SJSA1 (cell line): ENCODE data around the gene ATP5F1C. TPM values are rescaled to one million over a fixed set of nuclear protein-coding genes. Genes with fewer than 3 reads are reported as not detected.

Source experiments
- DNase-seq, 2 experiments: peaks; one replicate each; pipeline ENCODE4 v3.0.0-alpha.2; 2015 to 2020; ENCODE audit warnings: low spot score in 2 of 2, low read depth in 1 of 2
- H3K27ac ChIP-seq: fragments of 250-450 bp; sonication (Bioruptor Pico); 2 replicates; pipeline ENCODE4 v1.5.1; 2020; ENCODE audit warnings: mild to moderate bottlenecking, moderate library complexity
- H3K27me3 ChIP-seq: fragments of 250-450 bp; sonication (Bioruptor Pico); replicated peaks from 2 replicates; pipeline ENCODE4 v1.5.1; 2020; ENCODE audit warnings: mild to moderate bottlenecking, moderate library complexity
- H3K36me3 ChIP-seq: fragments of 250-450 bp; sonication (Bioruptor Pico); 2 replicates; pipeline ENCODE4 v1.5.1; 2020; ENCODE audit warnings: mild to moderate bottlenecking
- H3K4me1 ChIP-seq: fragments of 250-450 bp; sonication (Bioruptor Pico); replicated peaks from 2 replicates; pipeline ENCODE4 v1.6.1; 2021; ENCODE audit warnings: mild to moderate bottlenecking
- H3K4me3 ChIP-seq: fragments of 250-450 bp; sonication (Bioruptor Pico); 2 replicates; pipeline ENCODE4 v1.5.1; 2020; ENCODE audit warnings: mild to moderate bottlenecking
- H3K9me3 ChIP-seq: fragments of 250-450 bp; sonication (Bioruptor Pico); replicated peaks from 2 replicates; pipeline ENCODE4 v1.5.1; 2020; ENCODE audit warnings: mild to moderate bottlenecking
- total RNA-seq: library from RNA; depleted of rRNA; stranded (reverse); fragments of >200 nt; shearing (Covaris generic); gene quantifications from 2 replicates; pipeline ENCODE4 v1.2.3, GENCODE V29; 2014; rRNA removed

Gene ATP5F1C
- total RNA-seq, 1 experiment from 2014 or later = 447 TPM

GRCh38 chr10:7834262-7834661, 46.3 kb downstream of the ATP5F1C start:
- Histone ChIP-seq H3K27ac (no peak overlapping the region), H3K36me3 (0 out of 2 replicates have a peak, but pooled peaks cover 3% of the 10 kb centered on the region), H3K4me3 (no peak overlapping the region), H3K9me3 (no peaks in the 10 kb centered on the region), H3K4me1 (no peaks in the 10 kb centered on the region), H3K27me3 (no peaks in the 10 kb centered on the region)
- no peak for DNase-seq

DNA sequence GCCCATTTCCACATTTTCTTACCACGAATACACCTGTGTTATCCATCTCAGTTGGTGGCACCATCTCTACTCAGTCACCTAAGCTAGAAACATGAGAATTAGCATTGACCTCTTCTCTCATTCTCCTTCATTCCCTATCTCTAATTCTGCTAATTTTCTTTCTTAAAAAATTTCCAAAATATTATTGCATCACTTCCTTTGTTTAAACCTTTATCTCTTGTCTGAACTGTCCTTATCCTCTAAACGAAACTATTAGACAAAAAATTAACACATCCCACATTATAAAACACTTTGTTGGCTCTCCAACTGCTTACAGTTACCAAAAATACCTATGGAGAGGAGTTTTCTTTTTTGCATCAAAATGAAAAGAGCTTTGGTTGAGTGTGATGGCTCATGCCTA, 48.6 kb downstream of the ATP5F1C start:
- Histone ChIP-seq H3K27ac (no peak overlapping the region), H3K36me3 (0 out of 2 replicates have a peak, but pooled peaks cover 2% of the 10 kb centered on the region), H3K9me3 (no peaks in the 10 kb centered on the region), H3K27me3 (no peaks in the 10 kb centered on the region), H3K4me3 (no peak overlapping the region), H3K4me1 (no peaks in the 10 kb centered on the region)
- no peak for DNase-seq

DNA sequence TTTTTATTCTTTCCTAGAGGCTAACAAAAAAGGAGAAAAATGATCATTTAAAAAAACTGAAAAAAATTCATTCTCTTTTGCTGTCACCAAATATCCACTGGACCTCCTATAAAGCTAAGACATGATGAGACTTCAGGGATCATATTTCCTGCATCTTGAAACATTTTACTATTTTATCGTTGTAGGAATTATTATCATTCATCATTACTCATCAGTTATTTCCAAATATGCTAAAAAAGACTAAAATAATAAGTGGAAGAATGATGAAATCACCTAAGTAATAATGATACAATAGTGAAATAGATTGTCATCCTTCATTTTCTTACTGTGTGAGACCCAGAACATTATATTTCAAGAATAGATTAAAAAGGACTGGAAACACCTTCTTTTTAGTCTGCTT, 58.6 kb downstream of the ATP5F1C start:
- Histone ChIP-seq H3K9me3 (no peaks in the 10 kb centered on the region), H3K4me3 (no peak overlapping the region), H3K36me3 (no peaks in the 10 kb centered on the region), H3K27ac (no peak overlapping the region), H3K27me3 (no peaks in the 10 kb centered on the region), H3K4me1 (no peaks in the 10 kb centered on the region)
- no peak for DNase-seq

- DNase-seq = no peak
- no peaks in the 10 kb centered on the region for H3K9me3 ChIP-seq
- H3K36me3 ChIP-seq = no peaks in the 10 kb centered on the region; the same call in 1 of the 2 replicates
- no peak overlapping the region for H3K27ac ChIP-seq
- H3K4me1 ChIP-seq = no peaks in the 10 kb centered on the region
- no peak overlapping the region for H3K4me3 ChIP-seq
- no peaks in the 10 kb centered on the region for H3K27me3 ChIP-seq
Measured at GRCh38 chr10:7853226-7853842, 65.4 kb downstream of the ATP5F1C start.

DNA sequence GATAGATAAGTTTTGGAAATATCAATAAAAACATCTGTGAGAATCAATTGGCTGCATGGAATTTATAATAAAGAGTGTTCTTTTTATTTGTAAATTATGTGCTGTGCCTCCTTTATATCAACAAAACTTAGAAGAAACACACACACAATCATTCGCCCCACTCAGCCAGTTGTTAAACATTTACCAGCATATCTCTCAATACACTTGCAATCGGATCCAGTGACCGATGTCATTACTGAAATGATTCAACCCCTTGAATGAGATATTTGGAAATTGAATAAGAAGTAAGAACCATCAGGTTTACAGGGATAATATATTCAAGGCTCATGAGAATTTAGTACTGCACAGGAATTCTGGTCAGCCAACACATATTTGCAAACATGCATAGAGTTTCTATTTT, 65.9 kb downstream of the ATP5F1C start:
- Histone ChIP-seq H3K36me3 (no peaks in the 10 kb centered on the region; the same call in 1 of the 2 replicates), H3K27me3 (no peaks in the 10 kb centered on the region), H3K4me3 (no peak overlapping the region), H3K27ac (no peak overlapping the region), H3K4me1 (no peaks in the 10 kb centered on the region), H3K9me3 (no peaks in the 10 kb centered on the region)
- DNase-seq = no peak

- no peaks in the 10 kb centered on the region for H3K4me1 ChIP-seq
- no peaks in the 10 kb centered on the region for H3K9me3 ChIP-seq
- DNase-seq = no peak
Measured at GRCh38 chr10:7855205-7855604, 67.2 kb downstream of the ATP5F1C start.

DNA sequence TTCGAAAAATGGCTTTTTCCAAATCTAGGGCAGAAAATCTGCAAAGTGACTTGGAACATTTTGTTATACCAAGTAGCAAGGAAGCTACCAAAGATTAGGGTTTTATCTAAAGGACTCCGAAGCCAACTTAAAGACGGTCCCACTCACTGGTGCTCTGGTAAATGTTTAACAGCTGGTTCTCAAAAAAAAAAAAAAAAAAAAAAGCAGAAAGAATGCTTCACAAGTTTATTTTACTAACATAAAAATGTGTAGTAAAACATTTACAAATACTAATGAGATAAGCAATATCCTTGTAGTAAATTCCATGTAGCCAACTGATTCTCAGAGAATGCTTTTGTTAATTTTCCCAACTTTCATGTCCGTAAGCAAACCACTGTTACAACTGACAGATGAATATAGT, 68.7 kb downstream of the ATP5F1C start:
- Histone ChIP-seq H3K4me1 (no peaks in the 10 kb centered on the region), H3K36me3 (no peaks in the 10 kb centered on the region; the same call in 1 of the 2 replicates), H3K27ac (no peak overlapping the region), H3K9me3 (peaks cover 3% of the 10 kb centered on the region; the same call in 1 of the 2 replicates), H3K27me3 (no peaks in the 10 kb centered on the region), H3K4me3 (no peak overlapping the region)
- DNase-seq = no peak

More at GRCh38 chr10:7855205-7855604, 67.2 kb downstream of the ATP5F1C start:
- Histone ChIP-seq H3K36me3 (no peaks in the 10 kb centered on the region; the same call in 1 of the 2 replicates), H3K27ac (no peak overlapping the region), H3K4me3 (no peak overlapping the region), H3K27me3 (no peaks in the 10 kb centered on the region)

DNA sequence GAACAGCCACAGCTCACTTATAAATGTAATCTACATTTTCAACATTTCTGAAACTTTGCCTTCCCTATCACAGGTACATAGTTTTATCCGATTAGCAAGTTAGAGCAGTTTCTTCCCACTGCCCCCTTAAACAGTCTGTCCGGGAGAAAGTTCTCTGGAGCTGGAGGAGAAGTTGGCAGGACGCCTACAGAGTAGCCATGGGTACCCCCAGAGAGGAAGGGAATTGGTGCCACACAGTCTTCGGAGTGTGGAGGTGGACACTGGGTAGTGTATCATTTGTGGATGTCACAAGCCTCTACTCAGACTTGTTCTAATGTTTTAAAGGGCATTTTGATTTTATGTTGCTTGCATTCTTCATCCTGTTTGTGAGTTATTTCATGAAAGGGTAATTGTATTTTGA, 69.3 kb downstream of the ATP5F1C start:
- DNase-seq = no peak
- H3K27me3 ChIP-seq = no peaks in the 10 kb centered on the region
- no peak overlapping the region for H3K4me3 ChIP-seq
- no peaks in the 10 kb centered on the region for H3K4me1 ChIP-seq
- H3K36me3 ChIP-seq = no peaks in the 10 kb centered on the region; the same call in 1 of the 2 replicates
- no peak overlapping the region for H3K27ac ChIP-seq
- peaks cover 6% of the 10 kb centered on the region for H3K9me3 ChIP-seq

Other genes starting within 250 kb of the ATP5F1C start
- gene ITIH5, start 121.2 kb upstream of the ATP5F1C start, total RNA-seq = 9.9 and 16.3 TPM in 2 replicates
- not detected in 2 replicates for gene ITIH2, start 84.9 kb upstream of the ATP5F1C start, total RNA-seq
- gene KIN, start 184 bp upstream of the ATP5F1C start, total RNA-seq = 15.8 and 31.4 TPM in 2 replicates
- gene TAF3, start 30.3 kb downstream of the ATP5F1C start, total RNA-seq = 4.4 and 4.6 TPM in 2 replicates